GM12872 (cell line): ENCODE results near the gene ANKRD44.

Experiments
- CTCF ChIP-seq: IDR thresholded peaks from 3 replicates; pipeline ENCODE4 v1.5.1; 2011; ENCODE audit warnings: low read depth, mild to moderate bottlenecking, low read length, moderate library complexity; ENCODE audit not compliant: insufficient read depth

Gene ANKRD44

GRCh38 chr2:197130318-197130717 is 180.3 kb downstream of the ANKRD44 start:
- no peak for TF ChIP-seq CTCF

- no peak for TF ChIP-seq CTCF
These were observed 181.7 kb downstream of the ANKRD44 start for GRCh38 chr2:197128897-197129296.

GRCh38 chr2:197128126-197128525 is 182.5 kb downstream of the ANKRD44 start:
- no peak for TF ChIP-seq CTCF

- no peak for TF ChIP-seq CTCF
These were observed 183.8 kb downstream of the ANKRD44 start for GRCh38 chr2:197126630-197127352.

- no peak for TF ChIP-seq CTCF
These were observed 185.8 kb downstream of the ANKRD44 start for GRCh38 chr2:197124639-197125390.

GRCh38 chr2:197122821-197123220 is 187.8 kb downstream of the ANKRD44 start:
- no peak for TF ChIP-seq CTCF

GRCh38 chr2:197121756-197122385 is 188.7 kb downstream of the ANKRD44 start:
- TF ChIP-seq CTCF, result no peak
